K562 (cell line): Measurements from ENCODE around the gene GTF2H4. TPM values are rescaled to one million over a fixed set of nuclear protein-coding genes. Genes with fewer than 3 reads are reported as not detected.

ENCODE experiments used
- CBFA2T2 ChIP-seq: fragments of 450-650 bp; conservative IDR thresholded peaks from 2 replicates; pipeline ENCODE4 v1.6.1; 2017; ENCODE audit warnings: mild to moderate bottlenecking
- DACH1 ChIP-seq: fragments of 450-650 bp; IDR thresholded peaks from 2 replicates; pipeline ENCODE4 v1.6.1; 2018; ENCODE audit not compliant: partially characterized antibody
- EP300 ChIP-seq: IDR thresholded peaks from 2 replicates; pipeline ENCODE4 v1.6.1; 2012; ENCODE audit warnings: low read length, improper control_type of control experiment
- FOXJ2 ChIP-seq: fragments of 200-800 bp; sonication (Bioruptor generic); IDR thresholded peaks from 2 replicates; pipeline ENCODE4 v1.6.1; 2016; ENCODE audit warnings: missing genetic modification characterization, missing compliant biosample characterization
- IRF2 ChIP-seq: sonication (generic); formaldehyde crosslinking; IDR thresholded peaks from 2 replicates; pipeline ENCODE4 v1.8.1; 2022; ENCODE audit warnings: mild to moderate bottlenecking, missing genetic modification reagents
- KDM1A ChIP-seq, 2 experiments: fragments of 450-650 bp; IDR thresholded peaks; 2 replicates each; pipeline ENCODE4 v1.6.1; 2016; ENCODE audit warnings: mild to moderate bottlenecking in 2 of 2
- KLF1 ChIP-seq: fragments of 450-650 bp; IDR thresholded peaks from 2 replicates; pipeline ENCODE4 v1.6.1; 2016; ENCODE audit warnings: missing genetic modification characterization, missing compliant biosample characterization
- LCOR ChIP-seq: sonication (generic); formaldehyde crosslinking; IDR thresholded peaks from 2 replicates; pipeline ENCODE4 v1.8.0; 2022; ENCODE audit warnings: mild to moderate bottlenecking, missing genetic modification reagents
- MCM5 ChIP-seq: fragments of 450-650 bp; IDR thresholded peaks from 2 replicates; pipeline ENCODE4 v1.6.1; 2016; ENCODE audit warnings: low read depth
- MTF1 ChIP-seq: fragments of 250-450 bp; sonication (Bioruptor Pico); IDR thresholded peaks from 2 replicates; pipeline ENCODE4 v1.9.0; 2021; ENCODE audit warnings: moderate library complexity, mild to moderate bottlenecking, inconsistent platforms, borderline replicate concordance
- NCOA4 ChIP-seq: fragments of 450-650 bp; IDR thresholded peaks from 2 replicates; pipeline ENCODE4 v1.6.1; 2018; ENCODE audit warnings: mild to moderate bottlenecking; ENCODE audit not compliant: partially characterized antibody
- NR0B1 ChIP-seq: fragments of 450-650 bp; IDR thresholded peaks from one replicate; pipeline ENCODE4 v1.6.1; 2018; ENCODE audit warnings: mild to moderate bottlenecking, moderate library complexity; ENCODE audit not compliant: partially characterized antibody
- PHB ChIP-seq: fragments of 250-450 bp; sonication (Bioruptor Pico); IDR thresholded peaks from 2 replicates; pipeline ENCODE4 v1.5.0; 2021
- PTRF ChIP-seq: fragments of 450-650 bp; IDR thresholded peaks from 2 replicates; pipeline ENCODE4 v1.6.1; 2016; ENCODE audit warnings: mild to moderate bottlenecking, missing genetic modification characterization, missing compliant biosample characterization
- RAD21 ChIP-seq, 2 experiments: fragments of 250-450 bp in 1 of 2; fragments of 450-650 bp in 1 of 2; sonication (Bioruptor Pico) in 1 of 2; formaldehyde crosslinking in 1 of 2; IDR thresholded peaks in 1 of 2; conservative IDR thresholded peaks in 1 of 2; 2 replicates each; pipeline versions ENCODE4 v1.4.0 to v1.8.0; 2020 to 2022; ENCODE audit warnings: mild to moderate bottlenecking in 2 of 2, moderate library complexity in 1 of 2
- TBL1XR1 ChIP-seq, 2 experiments: IDR thresholded peaks; 2 replicates each; pipeline ENCODE4 v1.6.1; 2012; ENCODE audit warnings: improper control_type of control experiment in 2 of 2, low read length in 2 of 2, mild to moderate bottlenecking in 1 of 2
- TBP ChIP-seq: optimal IDR thresholded peaks from 2 replicates; pipeline ENCODE3; 2011; ENCODE audit warnings: low read depth, low read length, improper control_type of control experiment
- TFAP4 ChIP-seq: sonication (generic); formaldehyde crosslinking; IDR thresholded peaks from 2 replicates; pipeline ENCODE4 v1.8.0; 2022; ENCODE audit warnings: missing genetic modification reagents, mild to moderate bottlenecking, moderate library complexity, borderline replicate concordance
- WHSC1 ChIP-seq: IDR thresholded peaks from one replicate; pipeline ENCODE4 v1.6.1; 2012; ENCODE audit warnings: low read length, control low read depth, inconsistent platforms
- ZKSCAN1 ChIP-seq: fragments of 150-350 bp; IDR thresholded peaks from 2 replicates; pipeline ENCODE4 v1.6.1; 2016; ENCODE audit warnings: low read depth, low read length
- ZNF174 ChIP-seq: fragments of 250-450 bp; sonication (Bioruptor Pico); IDR thresholded peaks from 2 replicates; pipeline ENCODE4 v1.4.0; 2020; ENCODE audit warnings: mild to moderate bottlenecking
- ZNF431 ChIP-seq: sonication (generic); formaldehyde crosslinking; IDR thresholded peaks from 2 replicates; pipeline ENCODE4 v1.8.0; 2022; ENCODE audit warnings: mild to moderate bottlenecking, missing genetic modification reagents
- ZNF589 ChIP-seq: fragments of 200-800 bp; sonication (Bioruptor generic); IDR thresholded peaks from 2 replicates; pipeline ENCODE4 v1.6.1; 2016; ENCODE audit warnings: low read depth, missing genetic modification characterization, missing compliant biosample characterization
- polyA plus RNA-seq, 8 experiments: library from polyadenylated mRNA; depleted of rRNA in 4 of 8; stranded (reverse) in 5 of 8; unstranded in 3 of 8; fragments of >200 nt; fragmentation: Nextera tagmentation in 2 of 8; fragmentation: Illumina TruSeq in 1 of 8; extraction: Ambion mirVana in 2 of 8; extraction: Trizol in 1 of 8; gene quantifications; 2 replicates each; pipeline versions ENCODE4 v1.2.1 to v1.2.3, GENCODE V29; 2011 to 2014; ENCODE audit warnings: inconsistent platforms in 1 of 8, missing spikeins in 1 of 8
- total RNA-seq, 7 experiments: library from RNA; depleted of rRNA in 6 of 7; stranded (reverse); fragments of >200 nt in 6 of 7; fragmentation: Illumina TruSeq in 2 of 7; extraction: Trizol in 2 of 7; gene quantifications; 2 replicates each; pipeline versions ENCODE4 v1.2.1 to v1.2.3, GENCODE V29; 2011 to 2021; ENCODE audit warnings: low replicate concordance in 1 of 7
- TF ChIP-seq, protein P1 (sequence below): sonication (generic); formaldehyde crosslinking; IDR thresholded peaks from 2 replicates; pipeline ENCODE4 v1.8.0; 2023; ENCODE audit warnings: mild to moderate bottlenecking, missing genetic modification reagents
- TF ChIP-seq, protein P2 (sequence below): fragments of 250-450 bp; sonication (Bioruptor Pico); IDR thresholded peaks from 2 replicates; pipeline ENCODE4 v1.5.0; 2021

Gene GTF2H4
- total and polyA plus RNA-seq, 9 of the 15 experiments (the other 6 are each of a cell fraction or from before 2014, with no cell fraction given): 3.6 to 86.1 (median 39.6) TPM

- TF ChIP-seq FOXJ2 (no peak), DACH1 (no peak), TBL1XR1 (IDR thresholded peaks at IDR 0.05; ENCODE audit: low read length in 2 of 2) (no peak), NR0B1 (no peak), PHB (CRISPR knock-in tag) (no peak), MTF1 (no peak), WHSC1 (no peak), LCOR (CRISPR knock-in tag) (0 out of 2 replicates have a peak, but pooled peaks have one; percentile 21), ZNF431 (CRISPR knock-in tag) (no peak), ZNF174 (CRISPR knock-in tag) (no peak), KLF1 (tag) (peak; percentile 17; the same call in 1 of the 2 replicates), ZKSCAN1 (no peak), RAD21 (CRISPR knock-in tag; conservative IDR thresholded peaks at IDR 0.05 in 1 of 2, IDR thresholded peaks at IDR 0.05 in 1 of 2) (peak; percentile 25 to 64; a peak in 3 of 4 replicates), ZNF589 (no peak), EP300 (0 out of 2 replicates have a peak, but pooled peaks have one; percentile 6), IRF2 (CRISPR knock-in tag) (no peak), NCOA4 (no peak), TFAP4 (CRISPR knock-in tag) (peak; percentile 56; the same call in 1 of the 2 replicates), TBP (no peak), PTRF (no peak), MCM5 (no peak), CBFA2T2 (no peak), KDM1A (IDR thresholded peaks at IDR 0.05) (peak; percentile 98 to 99)
- TF ChIP-seq, protein P1, sequence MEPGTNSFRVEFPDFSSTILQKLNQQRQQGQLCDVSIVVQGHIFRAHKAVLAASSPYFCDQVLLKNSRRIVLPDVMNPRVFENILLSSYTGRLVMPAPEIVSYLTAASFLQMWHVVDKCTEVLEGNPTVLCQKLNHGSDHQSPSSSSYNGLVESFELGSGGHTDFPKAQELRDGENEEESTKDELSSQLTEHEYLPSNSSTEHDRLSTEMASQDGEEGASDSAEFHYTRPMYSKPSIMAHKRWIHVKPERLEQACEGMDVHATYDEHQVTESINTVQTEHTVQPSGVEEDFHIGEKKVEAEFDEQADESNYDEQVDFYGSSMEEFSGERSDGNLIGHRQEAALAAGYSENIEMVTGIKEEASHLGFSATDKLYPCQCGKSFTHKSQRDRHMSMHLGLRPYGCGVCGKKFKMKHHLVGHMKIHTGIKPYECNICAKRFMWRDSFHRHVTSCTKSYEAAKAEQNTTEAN: no peak
- TF ChIP-seq, protein P2, sequence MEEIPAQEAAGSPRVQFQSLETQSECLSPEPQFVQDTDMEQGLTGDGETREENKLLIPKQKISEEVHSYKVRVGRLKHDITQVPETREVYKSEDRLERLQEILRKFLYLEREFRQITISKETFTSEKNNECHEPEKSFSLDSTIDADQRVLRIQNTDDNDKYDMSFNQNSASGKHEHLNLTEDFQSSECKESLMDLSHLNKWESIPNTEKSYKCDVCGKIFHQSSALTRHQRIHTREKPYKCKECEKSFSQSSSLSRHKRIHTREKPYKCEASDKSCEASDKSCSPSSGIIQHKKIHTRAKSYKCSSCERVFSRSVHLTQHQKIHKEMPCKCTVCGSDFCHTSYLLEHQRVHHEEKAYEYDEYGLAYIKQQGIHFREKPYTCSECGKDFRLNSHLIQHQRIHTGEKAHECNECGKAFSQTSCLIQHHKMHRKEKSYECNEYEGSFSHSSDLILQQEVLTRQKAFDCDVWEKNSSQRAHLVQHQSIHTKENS (CRISPR knock-in tag): no peak
Observed at GRCh38 chr6:30942338-30943060, 34.5 kb downstream of the GTF2H4 start (continued).
